GM19351 (cell line): Measurements from ENCODE around the gene ZNF556.

ENCODE experiments used
- ATAC-seq: cut with Tn5 transposase; IDR thresholded peaks from one replicate; pipeline ENCODE4 v1.9.1; 2021; ENCODE audit warnings: mild to moderate bottlenecking, moderate library complexity; ENCODE audit not compliant: unreplicated experiment

ZNF556 gene

DNA sequence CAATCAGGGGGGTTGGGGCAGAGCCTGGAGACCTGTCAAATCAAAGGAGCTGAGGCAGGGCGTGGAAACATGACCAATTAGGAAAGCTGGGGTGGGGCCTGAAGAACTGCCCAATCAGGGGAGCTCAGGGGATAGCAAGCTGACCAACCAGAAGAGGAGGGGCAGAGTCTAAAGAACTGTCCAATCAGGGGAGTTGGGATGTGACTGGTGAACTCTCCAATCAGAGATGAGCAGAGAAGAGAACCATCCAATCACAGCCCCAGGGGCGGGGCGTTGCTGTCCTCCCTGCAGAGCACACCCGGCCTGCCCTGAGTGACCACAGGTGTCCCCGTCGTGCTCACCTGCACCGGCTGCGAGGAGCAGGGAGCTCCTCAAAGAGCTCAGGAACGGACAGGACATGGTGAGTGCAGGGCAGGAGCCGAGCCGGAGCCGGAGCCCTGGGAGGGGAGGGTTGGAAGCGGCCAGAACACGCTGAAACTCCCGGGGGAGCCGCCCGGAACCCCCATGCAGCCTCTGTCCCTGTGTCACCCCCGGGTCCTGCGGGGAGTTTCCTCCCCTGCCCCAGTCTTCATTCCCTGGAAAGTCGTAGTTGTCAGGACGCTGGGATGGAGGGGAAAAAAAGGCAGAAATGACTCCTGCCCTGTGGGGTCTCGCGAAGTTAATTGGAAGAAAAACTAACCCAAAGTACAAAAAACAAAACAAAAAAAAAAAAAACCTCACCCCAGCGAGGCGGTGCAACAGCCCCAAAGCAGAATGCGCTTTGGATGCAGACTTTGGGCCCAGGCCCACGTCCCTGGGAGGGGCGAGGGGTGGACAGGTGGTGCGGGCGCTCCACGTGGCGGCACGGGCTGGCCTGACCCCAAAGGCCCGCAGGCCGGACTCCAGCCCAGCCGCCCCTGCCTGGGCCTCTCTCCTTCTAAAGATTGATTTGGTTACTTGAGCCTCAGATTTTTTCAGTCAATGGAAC is at the start of gene ZNF556:
ZNF556 (plus strand) TSS at position 311 of the 967 bp plus-strand sequence; CDS start at position 398, 87 bp downstream.
- no peak for ATAC-seq

DNA sequence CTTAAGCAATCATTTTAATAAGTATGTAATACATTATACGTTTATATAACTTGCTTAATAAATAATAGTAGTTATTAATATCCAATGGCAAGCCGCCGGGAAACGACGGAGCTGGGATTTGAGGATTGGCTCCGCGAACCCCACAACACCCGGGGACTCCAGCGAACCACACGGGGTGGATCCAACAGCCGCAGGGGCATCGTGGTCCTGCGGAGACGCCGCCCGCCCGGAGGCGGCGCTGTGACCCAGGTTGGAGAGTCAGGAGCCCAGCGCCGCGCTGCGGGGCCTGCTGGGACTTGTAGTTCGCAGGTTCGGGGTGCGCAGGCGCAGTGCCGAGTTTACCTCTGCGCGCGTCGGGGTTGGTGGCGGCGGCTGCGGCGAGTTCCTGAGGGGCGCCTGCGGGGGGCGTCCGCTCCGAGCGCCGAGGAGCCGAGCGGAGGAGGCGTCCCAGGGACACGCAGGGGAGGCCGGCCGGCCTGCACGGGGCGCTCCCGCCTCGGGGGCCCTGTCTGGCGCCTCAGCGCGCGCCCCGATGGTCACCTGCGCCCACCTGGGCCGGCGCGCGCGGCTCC is 47.5 kb upstream of the ZNF556 start, which contains the start of gene ZNF554:
ZNF554 (plus strand) TSS at position 329 of the 572 bp plus-strand sequence; CDS start at position 533, 204 bp downstream.
- ATAC-seq = peak; percentile 94

DNA sequence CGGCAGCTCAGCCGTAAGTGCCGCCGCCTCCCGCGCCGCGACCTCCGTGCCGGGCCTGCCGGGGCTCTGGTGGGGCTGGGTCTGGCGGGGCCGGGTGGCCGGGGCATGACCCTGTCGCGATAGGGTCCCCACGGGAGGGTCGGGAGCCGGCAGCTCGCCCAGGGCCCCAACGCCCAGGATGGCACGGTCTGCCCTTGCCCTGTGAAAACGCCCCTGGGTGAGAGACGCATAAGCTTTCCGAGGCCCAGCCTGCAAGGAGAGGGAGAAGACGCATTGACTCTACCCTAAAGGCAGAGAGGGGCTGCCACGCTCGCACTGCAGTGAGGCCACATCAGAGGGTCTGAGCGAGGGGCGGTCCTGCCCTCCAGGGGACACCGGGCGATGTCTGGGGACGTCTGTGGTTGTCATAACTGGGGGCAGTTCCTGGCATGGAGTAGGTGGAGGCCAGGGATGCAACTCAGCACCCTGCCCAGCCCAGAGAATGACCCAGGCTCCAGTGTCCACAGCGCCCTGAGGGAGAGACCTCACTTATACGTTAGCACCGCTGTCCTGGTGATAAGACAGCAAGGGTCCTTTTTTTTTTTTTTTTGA is 46.9 kb upstream of the ZNF556 start:
- ATAC-seq = no peak

DNA sequence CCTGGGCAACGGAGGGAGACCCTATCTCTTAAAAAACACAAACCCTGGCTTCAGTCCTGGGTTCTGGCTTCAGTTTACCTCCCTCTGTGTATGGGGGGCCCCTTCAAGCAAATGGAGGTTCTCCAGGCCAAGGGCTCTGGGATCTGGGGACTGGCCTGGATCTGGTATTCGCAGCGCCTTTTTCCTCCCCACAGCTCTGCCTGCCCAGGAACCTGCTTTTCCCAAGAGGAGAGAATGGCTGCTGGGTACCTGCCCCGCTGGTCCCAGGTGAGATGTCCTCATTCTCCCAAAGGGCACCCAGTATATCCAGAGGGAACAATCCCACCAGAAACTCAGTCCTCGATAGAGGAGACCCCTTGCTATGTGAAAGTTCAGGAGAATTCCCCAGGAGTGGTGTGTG is 44.3 kb upstream of the ZNF556 start:
- no peak for ATAC-seq

DNA sequence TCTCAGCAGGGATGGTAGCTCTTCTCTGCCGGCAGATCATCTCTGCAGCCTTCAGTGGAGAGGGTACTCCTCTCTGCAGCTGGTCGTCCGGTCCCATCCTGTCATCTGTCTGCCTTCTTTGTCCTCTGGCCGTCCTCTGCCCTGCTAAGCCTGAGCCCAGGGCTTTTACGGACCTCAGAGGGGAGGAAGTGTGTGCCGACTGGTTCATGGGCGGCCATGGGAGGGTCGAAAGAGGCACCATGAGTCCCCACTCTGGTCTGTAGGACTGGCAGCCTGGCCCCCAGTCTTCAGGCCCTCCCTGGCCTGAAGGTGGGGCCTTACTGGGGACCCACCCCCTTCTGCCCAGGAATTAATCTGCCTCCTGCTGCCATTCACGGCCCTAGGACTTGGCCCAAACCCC is 43.5 kb upstream of the ZNF556 start:
- ATAC-seq = no peak

DNA sequence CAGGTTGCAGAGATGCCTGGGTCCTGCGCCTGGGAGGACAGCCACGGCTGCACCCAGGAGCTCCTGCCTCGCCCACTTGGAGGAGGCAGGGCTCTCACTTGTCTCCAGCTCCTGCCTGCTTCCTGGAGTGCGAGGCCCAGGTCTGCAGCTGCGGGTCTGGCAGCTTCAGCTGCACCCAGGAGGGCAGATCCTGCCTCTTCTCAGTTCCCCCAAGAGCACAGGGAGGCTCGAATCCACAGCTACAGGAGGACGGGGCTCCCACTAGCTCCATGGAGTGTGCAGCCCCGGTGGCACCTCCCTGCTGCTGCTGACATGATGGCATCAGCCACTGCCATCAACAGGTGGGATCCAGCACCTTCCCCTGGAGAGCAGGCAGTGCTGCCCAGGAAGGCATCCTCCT is 43.0 kb upstream of the ZNF556 start:
- no peak for ATAC-seq

DNA sequence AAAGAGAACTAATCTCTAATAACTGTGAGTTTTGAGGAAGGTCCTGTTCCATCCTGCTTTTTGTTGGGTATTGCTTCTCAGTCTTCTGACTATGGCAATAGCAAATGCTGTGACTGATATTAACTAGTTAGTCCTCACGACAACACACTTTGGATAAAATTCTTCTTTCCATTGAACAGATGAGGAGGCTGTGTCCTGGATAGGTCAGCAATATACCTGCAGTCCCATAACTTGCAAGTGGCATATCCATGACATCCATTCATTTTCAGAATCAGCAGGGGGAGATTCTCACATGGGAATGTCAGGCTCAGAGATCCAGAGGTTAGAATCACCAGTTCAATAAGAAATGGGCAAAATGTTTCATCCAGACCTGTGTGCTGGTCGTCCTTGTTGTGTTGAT is 40.1 kb upstream of the ZNF556 start:
- ATAC-seq = no peak

DNA sequence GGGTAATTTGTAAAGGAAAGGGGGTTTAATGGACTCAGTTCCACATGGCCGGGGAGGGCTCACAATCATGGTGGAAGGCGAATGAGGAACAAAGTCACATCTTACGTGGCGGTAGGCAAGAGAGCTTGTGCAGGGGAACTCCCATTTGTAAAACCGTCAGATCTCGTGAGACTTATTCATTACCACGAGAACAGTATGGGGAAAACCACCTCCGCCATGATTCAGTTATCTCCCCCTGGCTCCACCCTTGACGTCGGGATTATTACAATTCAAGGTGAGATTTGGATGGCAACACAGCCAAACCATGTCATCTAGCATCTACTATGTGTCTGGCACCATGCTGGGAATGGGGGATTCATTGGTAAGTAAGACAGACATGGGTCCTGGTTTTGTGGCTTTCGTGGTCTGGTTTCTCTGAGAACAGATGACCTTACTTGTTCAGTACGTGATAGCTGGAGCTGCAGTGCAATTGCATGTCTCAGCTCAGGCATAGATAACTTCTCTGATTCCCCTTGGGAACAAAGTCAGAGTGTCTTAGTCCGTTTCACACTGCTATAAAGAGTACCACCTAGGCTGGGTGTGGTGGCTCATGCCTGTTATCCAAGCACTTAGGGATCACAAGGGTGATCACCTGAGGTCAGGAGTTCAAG is 39.2 kb upstream of the ZNF556 start:
- no peak for ATAC-seq

DNA sequence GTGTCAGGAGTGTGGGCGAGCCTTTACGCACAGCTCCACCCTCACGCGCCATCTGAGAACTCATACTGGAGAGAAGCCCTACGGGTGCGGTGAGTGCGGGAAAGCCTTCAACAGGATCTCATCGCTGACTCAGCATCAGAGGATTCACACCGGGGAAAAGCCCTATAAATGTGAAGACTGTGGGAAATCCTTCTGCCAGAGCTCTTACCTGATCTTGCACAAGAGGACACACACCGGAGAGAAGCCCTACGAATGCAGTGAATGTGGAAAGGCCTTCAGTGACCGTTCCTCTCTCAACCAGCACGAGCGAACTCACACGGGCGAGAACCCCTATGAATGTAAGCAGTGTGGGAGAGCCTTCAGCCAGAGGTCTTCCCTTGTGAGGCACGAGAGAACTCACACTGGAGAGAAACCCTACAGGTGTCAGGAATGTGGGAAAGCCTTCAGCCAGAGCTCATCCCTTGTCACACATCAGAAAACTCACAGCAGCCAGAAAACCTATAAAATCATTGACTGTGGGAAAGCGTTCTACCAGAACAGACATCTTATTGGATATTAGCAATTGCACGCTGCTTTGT is 32.8 kb upstream of the ZNF556 start:
- ATAC-seq = no peak

DNA sequence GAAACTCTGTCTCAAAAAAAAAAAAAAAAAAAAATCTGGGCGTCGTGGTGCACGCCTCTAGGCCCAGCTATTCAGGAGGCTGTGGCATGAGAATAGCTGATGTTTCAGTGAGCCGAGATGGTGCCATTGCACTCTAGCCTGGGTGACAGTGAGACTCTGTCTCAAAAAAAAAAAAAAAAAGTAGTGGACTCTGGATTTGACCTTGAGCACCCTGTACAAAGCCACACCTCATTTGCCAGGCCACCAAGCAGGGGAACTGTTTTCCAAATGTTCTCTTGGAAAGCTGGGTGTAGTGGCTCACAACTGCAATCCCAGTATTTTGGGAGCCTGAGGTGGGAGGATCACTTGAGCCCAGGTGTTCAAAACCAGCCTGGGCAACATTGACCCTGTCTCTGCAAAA is 29.7 kb upstream of the ZNF556 start:
- ATAC-seq = no peak

DNA sequence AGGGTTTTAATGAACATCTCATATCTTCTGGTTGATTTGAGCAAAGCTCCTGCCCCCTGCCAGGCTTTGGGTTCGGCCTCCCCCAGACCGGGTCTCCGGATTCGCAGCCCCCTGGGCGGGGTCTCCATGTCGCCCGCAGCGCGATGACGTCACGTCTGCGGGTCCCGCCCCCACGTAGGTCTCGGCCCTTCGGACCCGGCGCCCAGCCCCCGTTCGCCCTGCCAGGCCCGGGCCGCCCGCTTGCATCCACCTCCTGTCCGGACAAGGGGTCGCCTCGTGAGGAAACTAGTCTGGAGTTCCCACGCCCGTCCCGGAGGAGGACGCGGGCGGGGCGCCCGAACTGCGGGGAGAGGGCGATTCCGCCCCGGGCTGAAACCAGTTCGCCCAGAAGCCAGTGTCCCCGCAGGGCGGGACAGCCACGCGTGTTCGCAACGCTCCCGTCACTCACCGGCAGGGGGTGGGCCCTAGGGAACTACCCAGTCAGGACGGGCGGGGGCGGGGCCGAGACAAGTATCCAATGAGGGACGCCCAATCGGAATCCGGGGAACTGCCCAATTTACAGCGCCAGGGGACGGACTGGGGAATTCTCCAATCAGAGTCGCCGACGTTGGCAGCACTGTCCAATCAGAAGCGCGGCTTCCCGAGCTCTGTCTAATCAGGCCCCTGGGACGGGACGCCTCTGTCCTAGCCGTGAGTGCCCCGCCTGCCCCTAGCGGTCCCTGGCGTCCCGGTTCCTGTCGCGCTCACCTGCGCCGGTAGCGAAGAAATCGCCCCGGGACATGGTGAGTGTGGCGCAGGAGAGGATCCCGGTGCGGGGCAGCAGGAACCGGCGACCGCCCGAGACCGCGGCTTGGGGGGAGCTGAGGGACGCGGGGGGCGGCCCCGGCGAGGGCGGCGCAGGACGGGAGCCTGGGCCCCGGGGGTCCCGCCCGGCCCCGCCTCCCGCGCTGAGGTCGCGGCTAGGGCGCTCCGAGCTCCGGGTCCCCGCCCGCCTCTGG is 26.0 kb upstream of the ZNF556 start, which contains the start of gene ZNF555:
ZNF555 (plus strand) TSS at position 682 of the 998 bp plus-strand sequence; CDS start at position 780, 98 bp downstream.
- peak; percentile 95 for ATAC-seq

DNA sequence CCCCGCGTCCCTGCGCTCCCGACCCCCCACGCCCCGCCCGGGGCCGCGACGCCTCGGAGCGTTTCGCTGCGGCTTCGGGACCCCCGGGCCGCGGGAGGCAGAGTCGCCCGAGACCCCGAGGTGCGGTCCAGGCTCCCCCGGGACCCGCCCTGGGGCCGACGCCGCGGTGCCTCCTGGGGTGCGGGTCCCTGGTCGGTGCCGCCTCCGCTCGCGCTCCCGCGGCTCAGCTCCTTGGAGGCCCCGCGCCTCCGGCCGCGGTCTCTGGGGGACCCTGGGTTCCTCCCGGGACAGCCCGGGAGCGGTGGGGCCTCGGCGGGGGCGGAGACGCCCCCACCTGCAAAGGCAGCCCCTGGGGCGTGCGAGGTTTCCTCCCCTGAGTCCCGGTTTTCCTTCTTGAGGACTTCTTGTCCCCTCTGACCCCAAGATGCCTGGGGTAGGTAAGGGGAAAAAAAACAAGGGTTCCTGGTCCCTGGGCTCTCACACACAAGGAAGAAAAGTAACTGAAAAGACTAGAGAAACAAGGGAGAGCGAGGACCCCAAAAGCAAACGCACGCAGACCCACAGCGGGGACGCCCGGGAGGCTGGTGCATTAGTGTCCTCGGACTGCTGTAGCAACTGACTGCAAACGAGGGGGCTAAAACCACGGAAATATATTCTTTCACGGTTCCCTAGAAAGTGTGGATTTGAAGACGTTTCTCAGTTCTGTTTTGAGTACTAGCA is 25.1 kb upstream of the ZNF556 start:
- ATAC-seq = no peak

DNA sequence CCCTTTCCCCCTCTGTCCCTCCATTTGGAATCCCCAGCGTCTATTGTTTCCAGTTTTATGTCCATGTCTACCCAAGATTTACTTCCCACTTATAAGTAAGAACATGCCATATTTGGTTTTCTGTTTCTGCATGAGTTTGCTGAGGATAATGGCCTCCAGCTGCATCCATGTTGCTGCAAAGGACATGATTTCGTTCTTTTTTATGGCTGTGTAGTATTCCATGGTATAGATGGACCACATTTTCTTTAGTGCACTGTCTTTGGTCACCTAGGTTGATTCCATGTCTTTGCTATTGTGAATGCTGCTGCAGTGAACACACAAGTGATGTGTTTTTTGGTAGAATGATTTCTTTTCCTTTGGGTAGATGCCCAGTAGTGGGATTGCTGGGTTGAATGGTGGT is 22.0 kb upstream of the ZNF556 start:
- ATAC-seq = no peak

DNA sequence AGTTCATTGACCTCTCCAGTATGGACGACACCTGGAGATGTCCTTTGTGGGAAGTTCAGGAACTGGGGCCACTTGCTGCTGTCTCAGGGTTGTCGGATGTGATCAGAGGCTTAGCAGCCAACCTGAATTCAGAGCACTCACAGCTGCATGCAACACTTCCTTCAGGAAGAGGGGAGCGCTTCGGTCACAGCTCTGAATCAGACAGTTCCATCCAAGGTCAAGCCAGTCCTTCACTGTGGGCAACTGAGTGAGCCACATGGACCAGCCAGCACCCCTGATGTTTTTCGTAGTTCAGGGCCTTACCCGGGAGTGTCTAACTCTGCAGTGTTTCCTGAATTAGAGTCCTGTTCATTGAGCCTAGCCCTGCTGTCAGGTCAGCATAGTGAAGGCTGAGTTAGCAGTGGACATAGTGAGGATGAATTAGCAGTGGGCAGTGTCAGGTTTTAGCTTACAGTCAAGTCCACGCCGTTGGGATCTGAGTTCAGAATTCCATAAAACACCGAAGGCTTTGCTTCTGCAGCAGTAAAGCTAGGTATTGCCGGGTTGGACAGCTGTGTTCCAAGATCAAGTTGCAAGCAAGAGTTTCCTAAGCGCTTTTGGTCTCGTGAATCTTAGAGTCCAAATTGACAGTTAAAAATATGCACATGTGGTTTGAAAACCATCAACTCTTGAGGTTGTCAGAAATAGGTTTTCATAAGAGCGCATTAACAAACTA is 20.8 kb upstream of the ZNF556 start:
- no peak for ATAC-seq

DNA sequence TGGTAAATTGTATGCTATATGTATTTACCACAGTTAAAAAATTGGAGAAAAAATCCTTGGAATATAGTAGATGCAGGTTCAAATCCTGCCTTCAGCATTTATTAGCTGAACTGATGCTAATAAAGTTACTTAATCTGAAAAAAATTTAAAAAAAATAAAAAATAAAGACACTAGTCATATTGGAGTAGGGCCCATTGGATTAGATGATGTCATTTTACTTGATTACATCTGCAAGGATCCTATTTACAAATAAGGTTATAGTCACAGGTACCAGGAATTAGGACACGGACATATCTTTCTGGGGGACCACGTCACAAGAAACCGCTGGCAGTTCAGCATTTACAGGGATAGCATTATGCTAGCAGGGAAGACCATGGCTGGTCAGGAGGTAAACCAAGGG is 19.6 kb upstream of the ZNF556 start:
- ATAC-seq = no peak

DNA sequence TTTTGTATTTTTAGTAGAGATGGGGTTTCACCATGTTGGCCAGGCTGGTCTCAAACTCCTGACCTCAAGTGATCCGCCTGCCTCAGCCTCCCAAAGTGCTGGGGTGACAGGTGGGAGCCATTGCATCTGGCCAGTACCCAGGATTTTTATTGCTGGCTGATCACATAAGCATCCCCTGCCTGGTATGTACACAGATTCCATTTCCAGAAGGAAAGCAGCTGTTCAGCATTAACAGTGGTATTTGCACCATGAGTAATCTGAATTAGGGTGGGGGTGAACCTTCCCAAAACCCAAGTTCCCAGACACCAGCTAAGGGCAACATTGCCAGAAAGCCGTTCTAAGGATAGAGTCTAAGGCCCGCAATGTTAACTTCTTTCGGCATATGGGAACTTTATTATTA is 18.5 kb upstream of the ZNF556 start:
- ATAC-seq = no peak

DNA sequence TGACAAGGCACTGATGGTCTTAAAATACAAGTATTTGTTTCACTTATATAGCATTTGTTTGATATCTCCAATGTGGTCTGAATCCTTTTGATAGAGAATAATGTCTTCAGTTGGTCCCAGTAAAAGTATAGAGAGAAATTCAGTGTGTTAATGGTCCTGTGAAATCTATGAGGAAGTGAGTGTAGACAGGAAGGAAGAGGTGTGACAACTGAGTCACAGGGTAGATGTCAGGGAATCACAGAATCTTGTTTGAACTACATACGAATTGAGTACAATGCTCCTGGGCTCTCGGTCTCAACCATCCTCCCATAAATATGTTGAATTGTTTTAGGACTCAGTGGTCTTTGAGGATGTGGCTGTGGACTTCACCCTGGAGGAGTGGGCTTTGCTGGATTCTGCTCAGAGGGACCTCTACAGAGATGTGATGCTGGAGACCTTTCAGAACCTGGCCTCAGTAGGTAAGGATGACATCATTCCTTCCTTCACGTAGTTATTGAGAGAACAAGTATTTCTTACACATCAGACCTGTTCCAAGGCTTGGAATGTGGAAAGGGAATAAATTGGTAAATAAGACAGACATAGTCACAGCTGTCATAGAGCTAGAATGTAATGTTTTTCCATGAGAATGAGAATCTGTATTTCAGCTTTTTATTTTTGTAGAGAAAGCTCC is 16.7 kb upstream of the ZNF556 start:
- ATAC-seq = no peak

DNA sequence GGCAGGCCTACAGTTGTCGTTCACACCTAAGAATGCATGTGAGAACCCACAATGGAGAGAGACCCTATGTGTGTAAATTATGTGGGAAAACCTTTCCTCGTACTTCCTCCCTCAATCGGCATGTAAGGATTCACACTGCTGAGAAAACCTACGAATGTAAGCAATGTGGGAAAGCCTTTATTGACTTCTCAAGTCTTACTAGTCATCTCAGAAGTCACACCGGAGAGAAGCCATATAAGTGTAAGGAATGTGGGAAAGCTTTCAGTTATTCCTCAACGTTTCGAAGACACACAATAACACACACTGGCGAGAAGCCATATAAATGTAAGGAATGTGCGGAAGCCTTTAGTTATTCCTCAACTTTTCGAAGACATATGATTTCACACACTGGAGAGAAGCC is 14.5 kb upstream of the ZNF556 start:
- no peak for ATAC-seq
